HEK293 (cell line): ENCODE results near the gene UTP3.
A peak's percentile ranks its signal among the peaks of the same experiment; 100 is the strongest.

Experiments used
- AEBP2 ChIP-seq: fragments of 450-650 bp; formaldehyde crosslinking; IDR thresholded peaks from 2 replicates; pipeline ENCODE4 v1.5.1; 2016; ENCODE audit warnings: missing biosample characterization, missing genetic modification characterization, borderline replicate concordance
- CTCF ChIP-seq: fragments of 450-650 bp; formaldehyde crosslinking; IDR thresholded peaks from 2 replicates; pipeline ENCODE4 v1.5.1; 2016; ENCODE audit warnings: missing biosample characterization, missing genetic modification characterization
- EGR2 ChIP-seq: fragments of 450-650 bp; formaldehyde crosslinking; IDR thresholded peaks from 2 replicates; pipeline ENCODE4 v1.5.1; 2016; ENCODE audit warnings: low read depth, missing biosample characterization, missing genetic modification characterization
- INSM2 ChIP-seq: fragments of 450-650 bp; formaldehyde crosslinking; IDR thresholded peaks from 2 replicates; pipeline ENCODE4 v1.5.1; 2016; ENCODE audit warnings: missing biosample characterization, missing genetic modification characterization
- KLF16 ChIP-seq: fragments of 450-650 bp; formaldehyde crosslinking; IDR thresholded peaks from 2 replicates; pipeline ENCODE4 v1.5.1; 2017; ENCODE audit warnings: missing biosample characterization, missing genetic modification characterization
- KLF7 ChIP-seq: fragments of 450-650 bp; formaldehyde crosslinking; IDR thresholded peaks from 2 replicates; pipeline ENCODE4 v1.5.1; 2016; ENCODE audit warnings: missing biosample characterization, missing genetic modification characterization, borderline replicate concordance
- MYNN ChIP-seq: fragments of 450-650 bp; formaldehyde crosslinking; IDR thresholded peaks from 2 replicates; pipeline ENCODE4 v1.5.1; 2016; ENCODE audit warnings: missing biosample characterization, missing genetic modification characterization, borderline replicate concordance
- PRDM4 ChIP-seq: fragments of 450-650 bp; formaldehyde crosslinking; IDR thresholded peaks from 2 replicates; pipeline ENCODE4 v1.5.1; 2017; ENCODE audit warnings: missing biosample characterization, missing genetic modification characterization
- REPIN1 ChIP-seq: fragments of 450-650 bp; formaldehyde crosslinking; IDR thresholded peaks from 2 replicates; pipeline ENCODE4 v1.5.1; 2017; ENCODE audit warnings: missing biosample characterization, missing genetic modification characterization, low read depth
- SP3 ChIP-seq: fragments of 450-650 bp; formaldehyde crosslinking; IDR thresholded peaks from 2 replicates; pipeline ENCODE4 v1.5.1; 2016; ENCODE audit warnings: missing biosample characterization, missing genetic modification characterization
- YY1 ChIP-seq: fragments of 450-650 bp; formaldehyde crosslinking; IDR thresholded peaks from 2 replicates; pipeline ENCODE4 v1.5.1; 2018; ENCODE audit warnings: missing biosample characterization, missing genetic modification characterization
- ZFP3 ChIP-seq: fragments of 450-650 bp; formaldehyde crosslinking; IDR thresholded peaks from 2 replicates; pipeline ENCODE4 v1.5.1; 2016; ENCODE audit warnings: low read depth, missing biosample characterization, missing genetic modification characterization
- ZNF112 ChIP-seq: fragments of 450-650 bp; formaldehyde crosslinking; IDR thresholded peaks from 2 replicates; pipeline ENCODE4 v1.5.0; 2017; ENCODE audit warnings: missing biosample characterization, missing genetic modification characterization
- ZNF133 ChIP-seq: fragments of 450-650 bp; formaldehyde crosslinking; IDR thresholded peaks from 2 replicates; pipeline ENCODE4 v1.5.1; 2016; ENCODE audit warnings: missing biosample characterization, missing genetic modification characterization
- ZNF184 ChIP-seq: fragments of 450-650 bp; IDR thresholded peaks from 2 replicates; pipeline ENCODE4 v1.5.1; 2018; ENCODE audit warnings: missing biosample characterization, mild to moderate bottlenecking, missing genetic modification characterization
- ZNF211 ChIP-seq: fragments of 450-650 bp; formaldehyde crosslinking; IDR thresholded peaks from 2 replicates; pipeline ENCODE4 v1.5.1; 2016; ENCODE audit warnings: low read depth, missing biosample characterization, missing genetic modification characterization
- ZNF221 ChIP-seq: fragments of 450-650 bp; formaldehyde crosslinking; IDR thresholded peaks from 2 replicates; pipeline ENCODE4 v1.5.1; 2017; ENCODE audit warnings: missing biosample characterization, missing genetic modification characterization, borderline replicate concordance
- ZNF302 ChIP-seq: fragments of 450-650 bp; formaldehyde crosslinking; IDR thresholded peaks from 2 replicates; pipeline ENCODE4 v1.5.1; 2016; ENCODE audit warnings: missing biosample characterization, missing genetic modification characterization, low read depth
- ZNF350 ChIP-seq: fragments of 450-650 bp; formaldehyde crosslinking; IDR thresholded peaks from 2 replicates; pipeline ENCODE4 v1.5.0; 2017; ENCODE audit warnings: missing biosample characterization, mild to moderate bottlenecking, missing genetic modification characterization
- ZNF398 ChIP-seq: fragments of 450-650 bp; formaldehyde crosslinking; IDR thresholded peaks from 2 replicates; pipeline ENCODE4 v1.5.1; 2017; ENCODE audit warnings: missing biosample characterization, missing genetic modification characterization
- ZNF426 ChIP-seq: fragments of 450-650 bp; formaldehyde crosslinking; IDR thresholded peaks from 2 replicates; pipeline ENCODE4 v1.5.1; 2017; ENCODE audit warnings: missing biosample characterization, missing genetic modification characterization, mild to moderate bottlenecking, inconsistent platforms, moderate library complexity
- ZNF48 ChIP-seq: fragments of 450-650 bp; formaldehyde crosslinking; IDR thresholded peaks from 2 replicates; pipeline ENCODE4 v1.5.1; 2016; ENCODE audit warnings: missing biosample characterization, missing genetic modification characterization
- ZNF623 ChIP-seq: fragments of 450-650 bp; formaldehyde crosslinking; IDR thresholded peaks from 2 replicates; pipeline ENCODE4 v1.5.1; 2016; ENCODE audit warnings: missing biosample characterization, missing genetic modification characterization
- ZNF645 ChIP-seq: fragments of 450-650 bp; formaldehyde crosslinking; IDR thresholded peaks from 2 replicates; pipeline ENCODE4; 2016; ENCODE audit warnings: missing biosample characterization, missing genetic modification characterization
- ZSCAN5A ChIP-seq: fragments of 450-650 bp; formaldehyde crosslinking; IDR thresholded peaks from 2 replicates; pipeline ENCODE4 v1.5.1; 2016; ENCODE audit warnings: missing biosample characterization, missing genetic modification characterization

Gene UTP3

GRCh38 chr4:70687821-70688794 lies at the start of gene UTP3 (continued):
- no peak for TF ChIP-seq ZNF645 (tag by site-specific recombination)
- TF ChIP-seq ZNF221 (tag by site-specific recombination), result no peak
- peak; percentile 37 for TF ChIP-seq ZNF623 (tag by site-specific recombination)
- TF ChIP-seq SP3 (tag by site-specific recombination), result peak; percentile 79
- no peak; the same call in 1 of the 2 replicates for TF ChIP-seq MYNN (tag by site-specific recombination)
- TF ChIP-seq ZNF350 (tag by site-specific recombination), result no peak
- TF ChIP-seq AEBP2 (tag by site-specific recombination), result no peak
- TF ChIP-seq ZFP3 (tag by site-specific recombination), result no peak
- TF ChIP-seq PRDM4 (tag by site-specific recombination), result no peak; the same call in 1 of the 2 replicates
- TF ChIP-seq ZNF133 (tag by site-specific recombination), result no peak
- no peak for TF ChIP-seq ZNF112
- TF ChIP-seq INSM2, result peak; percentile 89
- TF ChIP-seq REPIN1 (tag by site-specific recombination), result peak; percentile 93
- peak; percentile 56; the same call in 1 of the 2 replicates for TF ChIP-seq KLF7 (tag by site-specific recombination)
- TF ChIP-seq YY1 (tag by site-specific recombination), result peak; percentile 58; the same call in 1 of the 2 replicates
- TF ChIP-seq ZSCAN5A (tag by site-specific recombination), result peak; percentile 94
- TF ChIP-seq ZNF48 (tag by site-specific recombination), result no peak
- no peak for TF ChIP-seq ZNF398 (tag by site-specific recombination)
- TF ChIP-seq EGR2 (tag by site-specific recombination), result peak; percentile 41; the same call in 1 of the 2 replicates
- TF ChIP-seq ZNF184 (tag by site-specific recombination), result peak; percentile 80; the same call in 1 of the 2 replicates
- TF ChIP-seq ZNF426 (tag by site-specific recombination), result no peak
- no peak for TF ChIP-seq ZNF211 (tag by site-specific recombination)
- peak; percentile 96 for TF ChIP-seq CTCF
- peak; percentile 90 for TF ChIP-seq KLF16 (tag by site-specific recombination)
- no peak for TF ChIP-seq ZNF302 (tag by site-specific recombination)
